ENCODE data around the gene CDKN2D. TPM values are rescaled to one million over a fixed set of nuclear protein-coding genes. Genes with fewer than 3 reads are reported as not detected.

CDKN2D gene
- total RNA-seq, 1 donor from 2014 or later: 9.4 TPM

DNA sequence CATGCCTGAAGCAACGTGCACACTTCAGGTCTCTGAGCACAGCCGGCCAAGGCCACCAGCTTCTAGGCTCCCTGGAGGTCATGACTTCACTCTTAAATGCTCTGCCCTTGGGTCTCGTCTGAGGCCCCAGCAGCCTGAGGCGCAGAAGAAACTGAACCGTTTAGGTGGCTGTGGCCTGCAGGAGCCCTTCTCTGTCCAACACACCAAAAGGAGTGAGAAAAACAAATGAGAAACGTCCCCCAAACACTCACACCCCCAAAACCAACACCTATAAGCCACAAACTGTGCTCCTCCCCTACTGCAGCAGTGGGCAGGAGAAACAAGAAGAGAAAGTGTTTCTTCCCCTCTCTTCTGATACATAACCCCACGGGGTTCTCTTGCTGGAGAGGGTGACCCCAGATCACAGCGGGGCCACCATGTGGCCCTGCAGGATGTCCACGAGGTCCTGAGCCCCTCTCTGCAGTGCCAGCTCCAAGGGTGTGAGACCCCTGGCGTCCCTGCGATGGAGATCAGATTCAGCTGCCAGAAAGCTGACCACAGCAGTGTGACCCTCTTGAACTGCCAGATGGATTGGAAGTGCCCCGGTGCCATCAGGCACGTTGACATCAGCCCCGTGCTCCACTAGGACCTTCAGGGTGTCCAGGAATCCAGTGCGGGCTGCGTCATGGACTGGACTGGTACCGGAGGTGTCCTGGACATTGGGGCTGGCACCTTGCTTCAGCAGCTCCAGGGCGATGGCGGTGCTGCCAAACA is 1.9 kb downstream of the CDKN2D start:
- no peaks in the 10 kb centered on the region for H3K36me3 ChIP-seq

DNA sequence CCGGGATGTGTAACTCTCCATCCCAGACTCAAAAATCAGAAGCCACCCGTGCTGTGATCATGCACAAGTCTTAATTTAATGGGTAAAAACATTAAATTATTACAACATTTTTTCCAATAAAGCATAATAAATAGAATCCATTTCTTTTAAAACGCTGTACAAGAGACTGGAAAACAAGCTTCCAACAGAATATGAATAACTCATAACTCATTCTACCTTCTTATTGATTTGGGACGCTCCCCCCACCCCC is 2.4 kb downstream of the CDKN2D start:
- no peaks in the 10 kb centered on the region for H3K27me3 ChIP-seq (ENCODE audit: low read depth)
- DNase-seq: no peak
- peaks cover 2% of the 10 kb centered on the region for H3K36me3 ChIP-seq
- H3K27ac ChIP-seq (replicated peaks): peak overlapping the region; percentile 93
- TF ChIP-seq, protein P1, sequence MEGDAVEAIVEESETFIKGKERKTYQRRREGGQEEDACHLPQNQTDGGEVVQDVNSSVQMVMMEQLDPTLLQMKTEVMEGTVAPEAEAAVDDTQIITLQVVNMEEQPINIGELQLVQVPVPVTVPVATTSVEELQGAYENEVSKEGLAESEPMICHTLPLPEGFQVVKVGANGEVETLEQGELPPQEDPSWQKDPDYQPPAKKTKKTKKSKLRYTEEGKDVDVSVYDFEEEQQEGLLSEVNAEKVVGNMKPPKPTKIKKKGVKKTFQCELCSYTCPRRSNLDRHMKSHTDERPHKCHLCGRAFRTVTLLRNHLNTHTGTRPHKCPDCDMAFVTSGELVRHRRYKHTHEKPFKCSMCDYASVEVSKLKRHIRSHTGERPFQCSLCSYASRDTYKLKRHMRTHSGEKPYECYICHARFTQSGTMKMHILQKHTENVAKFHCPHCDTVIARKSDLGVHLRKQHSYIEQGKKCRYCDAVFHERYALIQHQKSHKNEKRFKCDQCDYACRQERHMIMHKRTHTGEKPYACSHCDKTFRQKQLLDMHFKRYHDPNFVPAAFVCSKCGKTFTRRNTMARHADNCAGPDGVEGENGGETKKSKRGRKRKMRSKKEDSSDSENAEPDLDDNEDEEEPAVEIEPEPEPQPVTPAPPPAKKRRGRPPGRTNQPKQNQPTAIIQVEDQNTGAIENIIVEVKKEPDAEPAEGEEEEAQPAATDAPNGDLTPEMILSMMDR (IDR thresholded peaks at IDR 0.05; ENCODE audit: borderline replicate concordance): no peak
- peak overlapping the region; percentile 96 for H3K4me3 ChIP-seq
- intact Hi-C loops (cut with micrococcal nuclease): no loop called here
- H3K9me3 ChIP-seq (replicated peaks): no peaks in the 10 kb centered on the region
- H3K4me1 ChIP-seq: peaks cover 46% of the 10 kb centered on the region

More for the DNA sequence above, 1.9 kb downstream of the CDKN2D start:
- Histone ChIP-seq H3K9me3 (replicated peaks) (no peaks in the 10 kb centered on the region), H3K27ac (replicated peaks) (peak overlapping the region; percentile 93), H3K4me3 (peak overlapping the region; percentile 96), H3K27me3 (ENCODE audit: low read depth) (no peaks in the 10 kb centered on the region), H3K4me1 (peaks cover 46% of the 10 kb centered on the region)
- TF ChIP-seq, protein P1 (IDR thresholded peaks at IDR 0.05; ENCODE audit: borderline replicate concordance): no peak
- no peak for DNase-seq
- intact Hi-C loops (cut with micrococcal nuclease): no loop called here

DNA sequence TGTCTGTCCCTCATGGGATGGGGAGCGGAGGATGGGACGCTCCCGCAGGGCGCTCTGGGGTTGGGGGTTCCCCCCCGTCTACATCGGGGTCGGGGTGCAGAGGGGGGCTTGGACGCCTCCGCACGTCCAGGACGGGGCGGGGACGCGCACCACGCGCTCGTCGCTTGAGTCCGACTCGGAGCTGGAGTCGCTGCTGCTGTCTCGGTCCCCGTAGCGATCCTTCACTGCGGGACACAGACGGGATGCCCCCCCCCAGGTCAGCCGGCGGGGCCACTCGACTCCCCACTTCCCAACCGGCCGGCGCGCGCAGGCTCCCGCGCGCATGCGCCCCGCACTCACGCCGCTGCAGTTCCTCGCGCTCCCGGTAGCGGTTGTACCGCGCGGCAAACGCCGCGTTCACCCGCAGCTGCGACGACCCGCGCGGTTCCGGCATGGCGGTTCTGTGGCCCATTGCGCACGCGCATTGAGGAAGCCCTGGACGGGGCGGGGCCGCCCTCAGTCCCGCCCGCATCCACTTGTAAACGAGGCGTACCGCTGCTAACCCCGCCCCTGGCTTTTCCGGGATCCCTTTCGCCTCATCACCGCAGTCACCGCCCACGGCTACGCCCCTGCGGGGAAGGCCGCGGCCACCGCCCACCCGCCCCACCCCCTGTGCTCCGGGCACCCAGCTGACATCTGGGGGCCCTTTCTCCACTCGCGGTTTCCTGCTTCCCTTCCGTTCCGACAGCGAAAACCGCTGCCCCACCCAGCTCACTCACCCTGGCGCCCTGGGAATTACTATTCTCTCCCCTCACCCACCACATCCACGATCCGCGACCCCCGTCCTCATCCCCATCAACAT is 3.0 kb downstream of the CDKN2D start, which contains the start of gene KRI1:
TSS of gene KRI1 (minus strand) at position 444 of the 841 bp plus-strand sequence. CDS start at position 433, 11 bp downstream.
- TF ChIP-seq, protein P1 (IDR thresholded peaks at IDR 0.05; ENCODE audit: borderline replicate concordance): peak; percentile 52

DNA sequence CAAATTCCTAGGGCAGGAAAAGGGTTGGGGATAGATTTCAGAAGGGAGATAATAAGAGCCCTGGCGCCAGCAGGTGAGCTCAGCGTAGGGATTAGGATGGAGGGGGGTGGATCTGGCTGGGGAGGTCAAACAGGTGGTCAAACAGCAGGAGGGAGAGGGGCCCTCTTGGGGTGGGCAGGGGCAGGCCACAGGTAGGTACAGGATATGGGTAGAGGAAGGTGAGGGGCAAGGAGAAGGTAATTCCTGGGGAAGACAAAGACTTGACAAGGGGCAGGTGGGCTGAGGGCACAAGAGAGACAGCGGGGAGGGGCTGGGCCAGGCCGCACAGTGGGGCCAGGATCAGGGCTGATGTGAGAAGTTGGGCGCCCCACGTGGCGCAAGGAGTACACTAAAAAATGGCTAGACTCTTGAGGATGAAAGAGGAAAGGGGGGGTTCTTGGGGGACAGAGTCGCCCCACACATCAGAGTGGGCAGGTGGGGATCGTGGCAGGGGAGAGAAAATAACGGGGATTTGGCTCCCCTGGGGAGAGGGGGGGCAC is 3.7 kb downstream of the CDKN2D start:
- intact Hi-C loops (cut with micrococcal nuclease): no loop called here

More for the DNA sequence above, 3.0 kb downstream of the CDKN2D start, which contains the start of gene KRI1:
- Histone ChIP-seq H3K9me3 (replicated peaks) (no peaks in the 10 kb centered on the region), H3K27me3 (ENCODE audit: low read depth) (no peaks in the 10 kb centered on the region), H3K4me1 (peaks cover 46% of the 10 kb centered on the region), H3K36me3 (peaks cover 8% of the 10 kb centered on the region), H3K27ac (replicated peaks) (peak within 1 kb of the TSS; percentile 93), H3K4me3 (peak within 1 kb of the TSS; percentile 96)
- intact Hi-C loops (cut with micrococcal nuclease): no loop called here
- DNase-seq: peak; percentile 99

DNA sequence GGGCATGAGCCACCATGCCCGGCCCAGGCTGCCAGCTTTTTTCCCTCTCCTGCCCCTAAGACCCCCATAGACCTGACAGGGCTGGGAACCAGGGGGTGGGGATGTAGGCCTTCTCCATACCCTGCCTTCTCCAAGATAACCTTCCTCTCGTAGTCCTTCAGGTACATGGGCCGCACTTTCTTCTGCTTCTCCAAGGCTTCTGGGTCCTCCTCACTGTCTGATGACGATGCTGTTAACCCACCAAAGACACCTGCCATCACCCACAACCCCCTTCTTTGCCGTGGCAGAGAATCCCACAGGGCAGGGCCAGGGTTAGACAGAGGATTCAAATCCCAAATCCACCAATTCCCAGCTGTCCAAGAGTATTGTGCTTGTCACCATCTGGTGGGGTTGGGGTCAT is 6.2 kb downstream of the CDKN2D start:
- no peak overlapping the region for H3K4me3 ChIP-seq
- H3K27ac ChIP-seq (replicated peaks): no peak overlapping the region
- no peaks in the 10 kb centered on the region for H3K27me3 ChIP-seq (ENCODE audit: low read depth)
- H3K9me3 ChIP-seq (replicated peaks): no peaks in the 10 kb centered on the region
- H3K4me1 ChIP-seq: peaks cover 28% of the 10 kb centered on the region
- intact Hi-C loops (cut with micrococcal nuclease): no loop called here
- no peak for DNase-seq
- TF ChIP-seq, protein P1 (IDR thresholded peaks at IDR 0.05; ENCODE audit: borderline replicate concordance): no peak
- H3K36me3 ChIP-seq: peaks cover 37% of the 10 kb centered on the region

More for the DNA sequence above, 3.7 kb downstream of the CDKN2D start:
- peaks cover 12% of the 10 kb centered on the region for H3K36me3 ChIP-seq
- H3K9me3 ChIP-seq (replicated peaks): no peaks in the 10 kb centered on the region
- H3K27me3 ChIP-seq (ENCODE audit: low read depth): no peaks in the 10 kb centered on the region
- peak overlapping the region; percentile 93 for H3K27ac ChIP-seq (replicated peaks)
- DNase-seq: no peak
- H3K4me1 ChIP-seq: peaks cover 46% of the 10 kb centered on the region
- H3K4me3 ChIP-seq: peak overlapping the region; percentile 96
- TF ChIP-seq, protein P1 (IDR thresholded peaks at IDR 0.05; ENCODE audit: borderline replicate concordance): no peak
